ENCODE data around the gene ADAMTS18.
"Not testable (repeated sequence)": the region's sequence is repeated elsewhere in the genome, so short reads cannot be mapped to it uniquely, and the experiment has no call there.

Gene ADAMTS18

DNA sequence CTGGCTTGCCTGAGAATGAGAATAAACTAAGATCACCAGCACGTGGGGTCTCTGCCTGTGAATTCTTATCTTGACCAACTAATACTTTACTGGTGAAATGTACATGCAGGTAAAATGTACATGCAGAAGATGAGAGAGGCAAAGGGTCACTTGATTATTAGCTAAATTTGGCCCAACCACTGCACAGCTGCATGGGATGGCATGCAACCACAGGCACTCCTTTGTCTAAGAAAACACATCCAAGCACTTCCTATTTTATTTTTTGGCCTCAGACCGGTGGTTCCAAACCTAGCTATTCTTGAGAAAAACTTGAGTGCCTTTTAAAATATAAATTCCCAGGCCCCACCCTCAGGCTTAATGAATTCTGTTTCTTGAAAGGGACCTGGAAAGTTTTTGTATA lies 157.7 kb downstream of the ADAMTS18 start:
- Histone ChIP-seq H3K4me3 (ENCODE audit: low read length) (no peak overlapping the region), H3K4me1 (ENCODE audit: control insufficient read depth, insufficient read depth, low read length) (peaks cover 9% of the 10 kb centered on the region), H3K9me3 (replicated peaks; ENCODE audit: low read length) (no peaks in the 10 kb centered on the region), H3K27me3 (ENCODE audit: control insufficient read depth, insufficient read depth, low read length) (no peaks in the 10 kb centered on the region), H3K4me2 (ENCODE audit: low read length) (no peak overlapping the region), H3K9ac (ENCODE audit: low read depth, low read length) (no peak overlapping the region), H3K36me3 (ENCODE audit: insufficient read depth, low read length) (no peaks in the 10 kb centered on the region)

DNA sequence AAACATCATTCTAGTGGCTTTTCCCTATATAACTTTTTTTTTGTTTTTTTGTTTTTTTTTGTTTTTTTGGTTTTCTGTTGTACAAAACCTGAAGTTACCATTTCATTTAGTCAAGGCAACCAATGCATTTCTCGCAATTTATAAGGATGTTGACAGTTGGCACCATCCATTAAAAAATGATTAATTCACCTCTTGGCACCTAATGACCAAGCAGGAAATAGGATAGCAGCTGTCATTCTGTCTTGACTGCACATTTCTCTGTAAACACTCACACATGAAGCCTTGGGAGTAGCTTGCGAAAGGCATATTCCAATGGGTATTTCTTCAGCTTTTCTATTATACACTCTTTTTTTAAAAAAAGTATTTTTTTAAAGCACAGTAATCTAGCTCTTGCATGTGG lies 158.2 kb downstream of the ADAMTS18 start:
- H3K27me3 ChIP-seq (ENCODE audit: control insufficient read depth, insufficient read depth, low read length), result no peaks in the 10 kb centered on the region
- no peaks in the 10 kb centered on the region for H3K9me3 ChIP-seq (replicated peaks; ENCODE audit: low read length)
- peaks cover 9% of the 10 kb centered on the region for H3K4me1 ChIP-seq (ENCODE audit: control insufficient read depth, insufficient read depth, low read length)
- no peak overlapping the region for H3K4me3 ChIP-seq (ENCODE audit: low read length)
- no peak overlapping the region for H3K4me2 ChIP-seq (ENCODE audit: low read length)
- no peaks in the 10 kb centered on the region for H3K36me3 ChIP-seq (ENCODE audit: insufficient read depth, low read length)
- no peak overlapping the region for H3K9ac ChIP-seq (ENCODE audit: low read depth, low read length)

DNA sequence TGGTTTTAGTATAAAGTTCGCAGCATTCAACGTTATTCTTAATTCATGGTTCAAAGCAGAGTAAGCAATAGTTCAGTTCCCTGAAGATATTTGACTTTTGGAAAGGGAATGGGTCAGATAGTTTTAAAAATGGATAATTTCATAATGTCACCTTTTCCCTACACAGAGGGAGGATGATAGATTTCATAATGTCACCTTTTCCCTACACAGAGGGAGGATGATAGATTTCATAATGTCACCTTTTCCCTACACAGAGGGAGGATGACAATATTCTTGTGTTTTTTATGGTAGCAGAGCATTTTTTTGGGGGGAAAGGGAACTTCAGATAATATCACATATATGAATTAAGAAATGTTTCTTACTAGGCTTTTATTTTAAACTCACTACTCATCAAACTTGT lies 159.5 kb downstream of the ADAMTS18 start:
- H3K36me3 ChIP-seq (ENCODE audit: insufficient read depth, low read length); H3K4me1 ChIP-seq (ENCODE audit: control insufficient read depth, insufficient read depth, low read length); H3K9ac ChIP-seq (ENCODE audit: low read depth, low read length); H3K4me3 ChIP-seq (ENCODE audit: low read length); H3K4me2 ChIP-seq (ENCODE audit: low read length); H3K9me3 ChIP-seq (replicated peaks; ENCODE audit: low read length); H3K27me3 ChIP-seq (ENCODE audit: control insufficient read depth, insufficient read depth, low read length): not testable (repeated sequence)

DNA sequence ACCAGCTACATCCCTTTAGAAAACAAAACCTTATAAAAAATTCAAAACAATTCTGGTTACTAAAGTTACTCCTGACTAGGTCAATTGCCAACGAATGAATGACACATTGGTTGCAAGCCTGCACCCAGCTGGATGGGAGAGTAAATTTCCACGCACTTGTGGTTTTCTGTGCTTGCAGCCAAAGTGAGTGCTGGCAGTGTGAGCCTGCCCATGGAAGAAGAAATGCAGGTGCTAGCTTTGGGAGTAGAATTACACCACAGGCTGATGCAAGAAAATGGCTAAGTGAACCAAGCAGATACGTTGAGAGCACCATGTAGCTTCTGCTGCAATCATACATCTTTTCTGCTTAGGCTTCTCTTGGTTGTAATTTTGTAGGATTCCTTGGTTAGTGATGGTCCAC lies 161.0 kb downstream of the ADAMTS18 start:
- Histone ChIP-seq H3K4me2 (ENCODE audit: low read length) (no peak overlapping the region), H3K4me1 (ENCODE audit: control insufficient read depth, insufficient read depth, low read length) (peaks cover 9% of the 10 kb centered on the region), H3K9ac (ENCODE audit: low read depth, low read length) (no peak overlapping the region)

DNA sequence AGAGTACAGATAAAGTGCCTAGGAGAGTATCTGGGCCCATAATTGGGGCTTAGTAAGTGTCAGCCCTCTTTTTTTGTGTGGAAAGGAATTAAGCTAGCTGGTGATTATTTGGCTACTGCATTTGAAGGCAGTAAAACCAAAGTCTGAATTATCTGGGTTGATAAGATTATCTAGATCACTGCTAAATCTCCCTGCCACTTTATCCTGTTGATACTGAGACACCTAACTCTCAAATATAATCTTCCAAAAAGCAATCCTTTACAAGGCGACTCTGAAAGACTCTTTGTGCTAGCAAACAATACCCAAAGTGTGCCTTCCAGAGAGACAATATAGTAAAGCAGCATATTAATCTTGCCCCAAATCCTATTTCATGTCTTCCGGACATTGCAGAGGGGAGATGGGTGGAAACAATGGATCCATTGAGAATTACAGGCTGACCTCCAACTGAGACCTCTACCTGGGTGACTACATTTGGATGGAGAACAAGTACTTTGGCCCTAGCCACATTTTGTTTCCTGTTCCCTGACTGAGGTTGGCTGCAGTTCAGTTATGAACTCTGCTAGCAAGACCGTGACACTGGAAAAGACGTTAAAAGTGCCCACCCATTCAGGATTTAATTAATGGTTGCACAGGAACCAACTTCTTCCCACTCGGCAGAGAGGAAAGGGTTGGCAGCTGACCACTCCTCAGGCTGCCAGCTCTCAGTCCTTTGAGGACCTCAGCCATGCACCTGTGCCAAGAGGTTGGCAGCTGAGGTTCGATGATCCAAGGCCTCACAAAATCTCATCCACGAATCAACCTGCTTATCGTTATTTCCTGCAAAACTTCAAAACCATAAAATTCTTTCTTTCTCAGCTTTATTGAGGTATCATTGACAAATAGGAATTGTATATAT lies 163.1 kb downstream of the ADAMTS18 start:
- no peaks in the 10 kb centered on the region for H3K4me1 ChIP-seq (ENCODE audit: control insufficient read depth, insufficient read depth, low read length)
- no peak overlapping the region for H3K4me3 ChIP-seq (ENCODE audit: low read length)
- H3K9ac ChIP-seq (ENCODE audit: low read depth, low read length), result no peak overlapping the region
- H3K9me3 ChIP-seq (replicated peaks; ENCODE audit: low read length), result no peaks in the 10 kb centered on the region
- no peaks in the 10 kb centered on the region for H3K27me3 ChIP-seq (ENCODE audit: control insufficient read depth, insufficient read depth, low read length)
- no peaks in the 10 kb centered on the region for H3K36me3 ChIP-seq (ENCODE audit: insufficient read depth, low read length)
- H3K4me2 ChIP-seq (ENCODE audit: low read length), result no peak overlapping the region

More for the DNA sequence above, 161.0 kb downstream of the ADAMTS18 start:
- Histone ChIP-seq H3K9me3 (replicated peaks; ENCODE audit: low read length) (no peaks in the 10 kb centered on the region), H3K27me3 (ENCODE audit: control insufficient read depth, insufficient read depth, low read length) (no peaks in the 10 kb centered on the region), H3K4me3 (ENCODE audit: low read length) (no peak overlapping the region), H3K36me3 (ENCODE audit: insufficient read depth, low read length) (no peaks in the 10 kb centered on the region)

DNA sequence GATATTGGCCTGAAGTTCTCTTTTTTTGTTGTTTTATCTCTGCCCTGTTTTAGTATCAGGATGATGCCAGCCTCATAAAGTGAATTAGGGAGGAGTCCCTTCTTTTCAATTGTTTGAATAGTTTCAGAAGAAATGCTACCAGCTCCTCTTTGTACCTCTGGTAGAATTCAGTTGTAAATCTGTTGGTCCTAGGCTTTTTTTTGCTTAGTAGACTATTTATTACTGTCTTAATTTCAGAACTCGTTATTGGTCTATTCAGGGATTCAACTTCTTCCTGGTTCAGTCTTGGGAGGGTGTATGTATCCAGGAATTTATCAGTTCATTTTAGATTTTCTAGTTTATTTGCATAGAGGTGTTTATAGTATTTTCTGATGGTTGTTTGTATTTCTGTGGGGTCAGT lies 168.6 kb downstream of the ADAMTS18 start:
- not testable (repeated sequence) for H3K4me1 ChIP-seq (ENCODE audit: control insufficient read depth, insufficient read depth, low read length); H3K9me3 ChIP-seq (replicated peaks; ENCODE audit: low read length); H3K4me2 ChIP-seq (ENCODE audit: low read length); H3K27me3 ChIP-seq (ENCODE audit: control insufficient read depth, insufficient read depth, low read length); H3K36me3 ChIP-seq (ENCODE audit: insufficient read depth, low read length); H3K4me3 ChIP-seq (ENCODE audit: low read length); H3K9ac ChIP-seq (ENCODE audit: low read depth, low read length)

DNA sequence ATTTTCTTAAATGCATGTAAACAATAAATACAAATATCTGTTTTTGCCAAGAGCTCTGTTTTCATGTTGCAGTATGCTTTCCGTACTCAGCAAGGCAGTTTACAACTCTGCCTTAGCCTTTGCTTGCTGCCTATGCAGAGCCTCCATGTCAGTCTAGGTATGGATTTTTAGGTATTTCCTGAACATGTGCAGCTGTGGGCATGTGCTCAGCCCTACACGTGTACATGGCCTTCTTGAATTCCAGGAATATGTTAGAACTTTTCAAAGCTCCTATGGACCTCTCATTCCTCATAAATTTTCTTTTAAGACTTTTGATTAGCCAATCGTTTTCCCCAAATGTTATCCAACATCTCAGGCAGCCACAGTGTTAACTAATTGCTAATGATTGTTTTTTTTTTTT lies 171.9 kb downstream of the ADAMTS18 start:
- H3K9ac ChIP-seq (ENCODE audit: low read depth, low read length), result no peak overlapping the region
- no peaks in the 10 kb centered on the region for H3K9me3 ChIP-seq (replicated peaks; ENCODE audit: low read length)
- no peaks in the 10 kb centered on the region for H3K4me1 ChIP-seq (ENCODE audit: control insufficient read depth, insufficient read depth, low read length)
- no peaks in the 10 kb centered on the region for H3K27me3 ChIP-seq (ENCODE audit: control insufficient read depth, insufficient read depth, low read length)
- H3K4me3 ChIP-seq (ENCODE audit: low read length), result no peak overlapping the region
- H3K36me3 ChIP-seq (ENCODE audit: insufficient read depth, low read length), result no peaks in the 10 kb centered on the region
- no peak overlapping the region for H3K4me2 ChIP-seq (ENCODE audit: low read length)

DNA sequence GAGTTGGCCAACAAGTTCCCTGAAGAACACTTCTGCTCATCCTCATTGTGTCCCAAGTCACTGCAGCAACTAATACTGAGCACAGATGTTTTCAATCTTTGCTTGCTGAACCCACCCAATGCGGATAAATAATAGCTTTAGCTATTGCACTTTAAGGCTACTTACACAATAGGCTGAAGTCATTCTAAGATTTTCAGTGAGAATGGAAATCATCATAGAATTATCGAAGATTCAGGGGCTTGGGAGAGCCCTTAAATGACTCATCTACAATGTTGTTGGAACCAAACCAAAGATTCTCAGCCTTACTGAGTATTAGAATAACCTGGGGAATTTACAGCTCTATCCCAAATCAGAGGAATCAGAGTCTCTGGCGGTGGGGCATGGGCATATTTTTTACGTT lies 184.4 kb downstream of the ADAMTS18 start:
- no peaks in the 10 kb centered on the region for H3K27me3 ChIP-seq (ENCODE audit: control insufficient read depth, insufficient read depth, low read length)
- H3K9me3 ChIP-seq (replicated peaks; ENCODE audit: low read length), result no peaks in the 10 kb centered on the region
- H3K4me2 ChIP-seq (ENCODE audit: low read length), result no peak overlapping the region
- H3K4me3 ChIP-seq (ENCODE audit: low read length), result no peak overlapping the region
- H3K4me1 ChIP-seq (ENCODE audit: control insufficient read depth, insufficient read depth, low read length), result no peaks in the 10 kb centered on the region
- H3K9ac ChIP-seq (ENCODE audit: low read depth, low read length), result no peak overlapping the region
- no peaks in the 10 kb centered on the region for H3K36me3 ChIP-seq (ENCODE audit: insufficient read depth, low read length)

DNA sequence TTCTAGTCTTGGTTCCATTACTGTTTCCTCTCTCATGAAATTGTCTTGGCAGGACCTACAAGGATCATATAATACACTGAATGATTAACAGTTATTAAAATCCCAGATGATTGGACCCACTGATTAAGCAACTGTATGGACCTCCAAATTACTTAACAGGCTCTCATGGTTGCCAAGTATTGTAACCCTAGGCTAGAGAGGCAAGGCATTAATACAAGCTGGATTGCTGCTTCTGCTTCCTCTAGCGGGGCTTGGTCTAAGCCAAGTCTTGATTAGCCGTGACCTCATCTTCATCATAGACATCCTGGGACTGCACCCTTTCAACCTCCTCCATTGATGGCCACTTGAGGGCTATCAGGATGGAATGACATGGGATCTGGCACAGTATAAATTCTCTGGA lies 188.7 kb downstream of the ADAMTS18 start:
- H3K9ac ChIP-seq (ENCODE audit: low read depth, low read length), result no peak overlapping the region
- no peak overlapping the region for H3K4me3 ChIP-seq (ENCODE audit: low read length)
- no peaks in the 10 kb centered on the region for H3K36me3 ChIP-seq (ENCODE audit: insufficient read depth, low read length)
- H3K9me3 ChIP-seq (replicated peaks; ENCODE audit: low read length), result no peaks in the 10 kb centered on the region
- no peaks in the 10 kb centered on the region for H3K27me3 ChIP-seq (ENCODE audit: control insufficient read depth, insufficient read depth, low read length)
- H3K4me1 ChIP-seq (ENCODE audit: control insufficient read depth, insufficient read depth, low read length), result no peaks in the 10 kb centered on the region
- H3K4me2 ChIP-seq (ENCODE audit: low read length), result no peak overlapping the region

DNA sequence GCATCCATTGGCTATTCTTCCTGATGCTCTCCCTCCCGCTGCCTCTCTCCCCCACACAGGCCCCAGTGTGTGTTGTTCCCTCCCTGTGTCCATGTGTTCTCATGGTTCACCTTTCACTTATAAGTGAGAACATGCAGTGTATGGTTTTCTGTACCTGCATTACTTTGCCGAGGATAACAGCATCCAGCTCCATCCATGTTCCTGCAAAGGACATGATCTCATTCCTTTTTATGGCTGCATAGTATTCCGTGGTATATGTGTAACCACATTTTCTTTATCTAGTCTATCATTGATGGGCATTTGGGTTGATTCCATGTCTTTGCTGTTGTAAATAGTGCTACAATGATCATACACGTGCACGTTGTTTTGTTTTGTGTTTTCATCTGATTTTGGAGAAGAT lies 192.4 kb downstream of the ADAMTS18 start:
- not testable (repeated sequence) for H3K9ac ChIP-seq (ENCODE audit: low read depth, low read length); H3K9me3 ChIP-seq (replicated peaks; ENCODE audit: low read length); H3K4me2 ChIP-seq (ENCODE audit: low read length); H3K27me3 ChIP-seq (ENCODE audit: control insufficient read depth, insufficient read depth, low read length); H3K4me3 ChIP-seq (ENCODE audit: low read length); H3K36me3 ChIP-seq (ENCODE audit: insufficient read depth, low read length); H3K4me1 ChIP-seq (ENCODE audit: control insufficient read depth, insufficient read depth, low read length)

DNA sequence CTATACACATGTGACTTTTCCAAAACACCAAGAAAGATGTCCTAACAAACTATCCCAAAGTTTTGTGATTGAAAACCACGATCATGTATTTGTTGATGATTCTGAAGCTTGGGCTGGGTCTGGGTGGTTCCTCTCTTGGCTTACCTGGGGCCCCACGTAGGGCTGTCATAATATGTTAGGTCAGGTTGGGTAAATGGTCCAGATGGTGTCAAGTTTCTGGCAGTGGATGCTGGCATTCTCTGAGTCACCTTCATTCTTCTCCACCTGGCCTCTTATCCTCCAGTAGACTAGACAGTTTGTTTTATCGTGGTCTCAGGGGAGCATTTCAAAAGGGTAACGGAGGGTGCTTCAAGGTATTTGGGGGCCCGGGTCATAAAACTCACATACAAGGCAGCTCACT lies 196.2 kb downstream of the ADAMTS18 start:
- Histone ChIP-seq H3K36me3 (ENCODE audit: insufficient read depth, low read length) (no peaks in the 10 kb centered on the region), H3K9ac (ENCODE audit: low read depth, low read length) (no peak overlapping the region), H3K4me2 (ENCODE audit: low read length) (no peak overlapping the region), H3K27me3 (ENCODE audit: control insufficient read depth, insufficient read depth, low read length) (peaks cover 8% of the 10 kb centered on the region), H3K4me1 (ENCODE audit: control insufficient read depth, insufficient read depth, low read length) (peaks cover 2% of the 10 kb centered on the region), H3K4me3 (ENCODE audit: low read length) (no peak overlapping the region), H3K9me3 (replicated peaks; ENCODE audit: low read length) (no peaks in the 10 kb centered on the region)

DNA sequence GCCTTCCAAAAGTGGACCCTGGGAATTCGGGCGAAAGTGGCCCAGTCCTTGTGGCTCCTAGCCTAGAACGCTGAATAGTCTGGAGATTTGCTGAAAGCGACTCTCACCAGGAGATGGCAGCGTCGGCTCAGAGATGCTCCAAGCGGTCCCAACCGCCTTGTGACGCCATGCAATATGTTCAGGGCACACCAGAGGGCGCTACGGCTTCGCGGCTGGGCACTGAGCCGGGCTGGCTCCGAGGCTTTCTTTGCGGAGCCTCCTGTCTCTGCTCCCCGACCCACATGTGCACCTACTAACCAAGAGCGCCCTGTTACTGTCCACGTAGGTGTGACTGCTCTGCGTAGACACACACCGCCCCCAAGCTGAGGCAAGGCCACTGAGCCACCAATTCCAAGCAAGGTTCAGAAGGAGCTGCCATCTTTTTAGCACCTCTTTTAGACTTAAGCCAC lies 198.7 kb downstream of the ADAMTS18 start:
- H3K27me3 ChIP-seq (ENCODE audit: control insufficient read depth, insufficient read depth, low read length), result peaks cover 11% of the 10 kb centered on the region
- H3K4me2 ChIP-seq (ENCODE audit: low read length), result peak overlapping the region; percentile 77
- peaks cover 2% of the 10 kb centered on the region for H3K4me1 ChIP-seq (ENCODE audit: control insufficient read depth, insufficient read depth, low read length)
- peak overlapping the region; percentile 60 for H3K4me3 ChIP-seq (ENCODE audit: low read length)
- H3K9ac ChIP-seq (ENCODE audit: low read depth, low read length), result no peak overlapping the region
- H3K36me3 ChIP-seq (ENCODE audit: insufficient read depth, low read length), result no peaks in the 10 kb centered on the region
- no peaks in the 10 kb centered on the region for H3K9me3 ChIP-seq (replicated peaks; ENCODE audit: low read length)
